GM19372 (cell line): Measurements from ENCODE around the gene F2RL3.
"Not testable (repeated sequence)": the region's sequence is repeated elsewhere in the genome, so short reads cannot be mapped to it uniquely, and the experiment has no call there.

Experiments used
- ATAC-seq: cut with Tn5 transposase; IDR thresholded peaks from one replicate; pipeline ENCODE4 v1.9.1; 2021; ENCODE audit warnings: mild to moderate bottlenecking, low read depth, moderate library complexity; ENCODE audit not compliant: unreplicated experiment

F2RL3 gene

GRCh38 chr19:16874250-16874977 is 14.4 kb upstream of the F2RL3 start:
- ATAC-seq, result no peak

- not testable (repeated sequence) for ATAC-seq
Measured at GRCh38 chr19:16874978-16875299, 13.9 kb upstream of the F2RL3 start.

GRCh38 chr19:16875584-16876555 is 12.9 kb upstream of the F2RL3 start:
- no peak for ATAC-seq

- no peak for ATAC-seq
Measured at GRCh38 chr19:16876904-16877361, 11.9 kb upstream of the F2RL3 start.

- no peak for ATAC-seq
Measured at GRCh38 chr19:16877581-16877980, 11.2 kb upstream of the F2RL3 start.

GRCh38 chr19:16878181-16878965 is 10.4 kb upstream of the F2RL3 start:
- no peak for ATAC-seq

GRCh38 chr19:16880884-16881554 is 7.8 kb upstream of the F2RL3 start:
- ATAC-seq, result no peak

- no peak for ATAC-seq
Measured at GRCh38 chr19:16882146-16882545, 6.7 kb upstream of the F2RL3 start.

GRCh38 chr19:16883522-16883921 is 5.3 kb upstream of the F2RL3 start:
- ATAC-seq, result no peak

GRCh38 chr19:16885166-16885565 is 3.6 kb upstream of the F2RL3 start:
- ATAC-seq, result no peak

GRCh38 chr19:16886305-16886880 is 2.4 kb upstream of the F2RL3 start:
- ATAC-seq, result no peak

- ATAC-seq, result no peak
Measured at GRCh38 chr19:16887353-16888265, 1.2 kb upstream of the F2RL3 start.

GRCh38 chr19:16889366-16889882 is 625 bp downstream of the F2RL3 start:
- ATAC-seq, result no peak

- ATAC-seq, result no peak
Measured at GRCh38 chr19:16889883-16890460, 1.2 kb downstream of the F2RL3 start.

- ATAC-seq, result no peak
Measured at GRCh38 chr19:16890461-16891184, 1.8 kb downstream of the F2RL3 start.

- no peak for ATAC-seq
Measured at GRCh38 chr19:16891696-16892382, 3.0 kb downstream of the F2RL3 start.

GRCh38 chr19:16892436-16892835 is 3.6 kb downstream of the F2RL3 start:
- no peak for ATAC-seq
